ENCODE measurements around the gene OSBP2.

The OSBP2 gene, protein sequence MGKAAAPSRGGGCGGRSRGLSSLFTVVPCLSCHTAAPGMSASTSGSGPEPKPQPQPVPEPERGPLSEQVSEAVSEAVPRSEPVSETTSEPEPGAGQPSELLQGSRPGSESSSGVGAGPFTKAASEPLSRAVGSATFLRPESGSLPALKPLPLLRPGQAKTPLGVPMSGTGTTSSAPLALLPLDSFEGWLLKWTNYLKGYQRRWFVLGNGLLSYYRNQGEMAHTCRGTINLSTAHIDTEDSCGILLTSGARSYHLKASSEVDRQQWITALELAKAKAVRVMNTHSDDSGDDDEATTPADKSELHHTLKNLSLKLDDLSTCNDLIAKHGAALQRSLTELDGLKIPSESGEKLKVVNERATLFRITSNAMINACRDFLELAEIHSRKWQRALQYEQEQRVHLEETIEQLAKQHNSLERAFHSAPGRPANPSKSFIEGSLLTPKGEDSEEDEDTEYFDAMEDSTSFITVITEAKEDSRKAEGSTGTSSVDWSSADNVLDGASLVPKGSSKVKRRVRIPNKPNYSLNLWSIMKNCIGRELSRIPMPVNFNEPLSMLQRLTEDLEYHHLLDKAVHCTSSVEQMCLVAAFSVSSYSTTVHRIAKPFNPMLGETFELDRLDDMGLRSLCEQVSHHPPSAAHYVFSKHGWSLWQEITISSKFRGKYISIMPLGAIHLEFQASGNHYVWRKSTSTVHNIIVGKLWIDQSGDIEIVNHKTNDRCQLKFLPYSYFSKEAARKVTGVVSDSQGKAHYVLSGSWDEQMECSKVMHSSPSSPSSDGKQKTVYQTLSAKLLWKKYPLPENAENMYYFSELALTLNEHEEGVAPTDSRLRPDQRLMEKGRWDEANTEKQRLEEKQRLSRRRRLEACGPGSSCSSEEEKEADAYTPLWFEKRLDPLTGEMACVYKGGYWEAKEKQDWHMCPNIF

DNA sequence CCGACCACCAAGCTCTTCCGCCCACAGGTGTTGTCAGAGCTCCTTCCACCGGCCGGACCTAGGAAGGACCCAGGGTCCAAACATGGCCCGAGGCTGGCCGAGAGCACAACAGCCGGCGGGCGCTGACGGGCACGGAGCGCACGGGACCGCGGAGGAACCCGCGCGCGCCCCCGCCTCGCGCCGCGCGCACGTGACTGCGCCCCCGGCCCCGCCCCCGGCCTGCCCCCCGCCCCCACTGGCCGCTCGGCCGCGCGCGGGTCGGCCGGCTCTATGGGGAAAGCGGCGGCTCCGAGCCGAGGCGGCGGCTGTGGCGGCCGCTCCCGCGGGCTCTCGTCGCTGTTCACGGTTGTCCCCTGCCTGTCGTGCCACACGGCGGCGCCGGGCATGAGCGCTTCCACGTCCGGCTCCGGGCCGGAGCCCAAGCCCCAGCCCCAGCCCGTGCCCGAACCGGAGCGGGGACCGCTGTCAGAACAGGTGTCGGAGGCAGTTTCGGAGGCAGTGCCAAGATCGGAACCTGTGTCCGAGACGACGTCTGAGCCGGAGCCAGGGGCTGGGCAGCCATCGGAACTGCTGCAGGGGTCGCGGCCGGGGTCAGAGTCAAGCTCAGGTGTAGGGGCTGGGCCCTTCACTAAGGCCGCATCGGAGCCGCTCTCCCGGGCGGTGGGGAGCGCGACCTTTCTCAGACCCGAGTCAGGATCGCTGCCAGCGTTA, at the start of gene OSBP2:
Gene OSBP2 (plus strand): TSS at position 235 of the 711 bp plus-strand sequence. CDS start 36 bp downstream, at position 271.
- DNase-seq (ENCODE audit: low read depth in 2 of 2): no peak

DNA sequence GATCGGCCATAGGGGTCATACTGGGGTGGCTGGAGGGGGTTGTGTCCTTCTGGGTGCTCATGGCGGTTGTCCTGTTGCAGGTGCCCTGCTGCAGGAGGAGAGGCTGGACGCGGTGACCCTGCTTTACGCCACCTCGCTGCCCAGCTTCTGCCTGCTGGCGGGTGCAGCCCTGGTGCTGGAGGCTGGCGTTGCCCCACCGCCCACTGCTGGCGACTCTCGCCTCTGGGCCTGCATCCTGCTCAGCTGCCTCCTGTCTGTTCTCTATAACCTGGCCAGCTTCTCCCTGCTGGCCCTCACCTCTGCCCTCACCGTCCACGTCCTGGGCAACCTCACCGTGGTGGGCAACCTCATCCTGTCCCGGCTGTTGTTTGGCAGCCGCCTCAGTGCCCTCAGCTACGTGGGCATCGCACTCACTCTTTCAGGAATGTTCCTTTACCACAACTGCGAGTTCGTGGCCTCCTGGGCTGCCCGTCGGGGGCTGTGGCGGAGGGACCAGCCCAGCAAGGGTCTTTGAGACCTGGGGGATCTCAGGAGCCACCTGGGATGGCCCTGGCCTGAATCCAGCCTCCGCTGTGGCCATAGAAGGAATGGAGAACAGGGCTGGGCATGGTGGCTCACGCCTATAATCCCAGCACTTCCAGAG, 48.0 kb upstream of the OSBP2 start:
- DNase-seq (ENCODE audit: low read depth in 2 of 2): no peak

GRCh38 chr22:30647536-30647935, 47.1 kb upstream of the OSBP2 start:
- DNase-seq (ENCODE audit: low read depth in 2 of 2): no peak

- DNase-seq (ENCODE audit: low read depth in 2 of 2): no peak
Observed at GRCh38 chr22:30648825-30649224, 45.8 kb upstream of the OSBP2 start.

DNA sequence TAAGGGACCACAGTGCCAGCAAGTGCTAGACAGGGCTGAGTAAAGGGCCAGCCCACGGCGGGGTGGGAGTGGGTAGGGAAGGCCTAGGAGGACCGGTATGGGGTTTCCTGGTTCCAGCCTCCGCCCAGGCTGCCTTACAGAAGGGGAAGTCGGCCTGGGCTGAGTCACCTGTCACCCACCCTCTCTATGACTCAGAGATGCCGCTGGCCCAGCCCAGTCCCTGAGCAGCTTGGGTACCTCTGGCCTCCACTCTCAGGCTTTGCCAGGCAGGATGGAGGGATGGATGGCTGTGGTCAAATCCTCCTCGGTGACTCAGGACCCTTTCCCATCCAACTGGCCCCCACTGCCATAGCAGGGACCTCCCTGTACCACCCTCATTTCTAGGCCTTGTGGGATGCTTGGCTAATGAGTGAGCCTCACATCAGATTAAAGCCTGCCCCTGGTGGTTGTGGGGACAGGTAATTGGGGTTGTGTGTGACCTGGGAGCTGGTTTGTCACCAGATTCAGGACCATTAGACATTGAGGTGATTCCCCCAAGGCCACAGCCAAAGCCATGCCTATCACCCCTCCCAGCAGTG, 45.2 kb upstream of the OSBP2 start:
- DNase-seq (ENCODE audit: low read depth in 2 of 2): peak in 1 of 2 experiments; percentile 11

- DNase-seq (ENCODE audit: low read depth in 2 of 2): no peak
Observed at GRCh38 chr22:30650508-30651116, 44.1 kb upstream of the OSBP2 start.

GRCh38 chr22:30652852-30653251, 41.8 kb upstream of the OSBP2 start:
- DNase-seq (ENCODE audit: low read depth in 2 of 2): no peak

DNA sequence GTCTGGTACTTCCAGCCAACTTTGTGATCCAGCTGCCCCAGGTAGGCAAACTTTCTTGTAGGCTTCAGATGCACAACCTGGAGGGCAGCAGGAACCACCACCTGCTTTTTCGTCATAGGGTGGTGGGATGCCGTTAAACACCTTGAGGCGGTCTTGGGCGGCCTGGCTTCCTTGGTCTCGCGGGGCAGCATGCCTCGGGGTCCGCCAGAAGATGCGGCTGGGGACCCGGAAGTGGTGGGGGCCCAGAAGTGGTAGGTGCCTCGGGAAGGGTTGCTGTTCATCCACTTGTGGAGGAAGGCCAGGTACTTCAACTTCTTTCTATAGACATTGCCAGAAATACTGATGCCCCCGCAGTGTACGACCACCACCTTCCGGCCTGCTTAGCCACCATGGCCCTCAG, 40.3 kb upstream of the OSBP2 start:
- no peak for DNase-seq (ENCODE audit: low read depth in 2 of 2)

- DNase-seq (ENCODE audit: low read depth in 2 of 2): no peak
Observed at GRCh38 chr22:30655532-30655931, 39.1 kb upstream of the OSBP2 start.

GRCh38 chr22:30662040-30662439, 32.6 kb upstream of the OSBP2 start:
- no peak for DNase-seq (ENCODE audit: low read depth in 2 of 2)

- DNase-seq (ENCODE audit: low read depth in 2 of 2): no peak
Observed at GRCh38 chr22:30664798-30665197, 29.9 kb upstream of the OSBP2 start.

DNA sequence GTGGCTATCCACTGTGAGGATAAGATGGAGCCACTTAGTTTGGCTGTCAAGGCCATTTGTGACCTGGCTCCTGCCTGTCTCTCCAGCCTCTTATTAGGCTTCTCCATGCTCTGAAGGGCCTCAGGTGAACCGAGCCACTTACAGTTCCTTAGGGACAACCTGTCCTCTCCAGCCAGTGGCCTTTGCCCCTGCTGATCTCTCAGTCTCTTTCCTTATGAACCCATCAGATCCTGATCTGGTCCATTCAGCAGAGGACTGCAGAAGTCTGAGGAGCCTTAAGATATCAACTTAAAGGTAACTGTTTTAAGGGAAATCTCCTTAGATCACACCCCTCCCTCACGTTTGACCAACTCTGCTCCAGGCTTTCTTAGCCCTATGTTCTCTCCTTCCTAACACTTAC, 29.4 kb upstream of the OSBP2 start:
- DNase-seq (ENCODE audit: low read depth in 2 of 2): no peak

DNA sequence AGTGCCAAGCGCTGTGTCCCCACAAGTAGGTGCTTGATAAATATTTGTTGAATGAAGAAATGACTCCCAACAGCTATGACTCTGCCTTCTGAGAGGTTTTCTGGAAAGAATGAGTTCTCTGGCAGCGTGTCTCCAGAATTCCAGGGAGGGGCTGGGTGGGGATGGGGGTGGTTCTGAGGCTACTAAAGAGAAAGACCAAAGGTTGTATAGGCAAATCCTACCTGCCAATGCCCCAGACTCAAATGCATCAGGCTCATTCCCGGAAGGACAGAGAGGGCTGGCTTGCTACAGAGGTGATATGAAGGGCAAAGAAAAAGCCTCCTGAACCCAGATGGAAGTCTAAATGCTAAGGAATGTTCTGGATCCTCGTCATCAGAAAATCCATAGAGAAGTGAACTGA, 28.9 kb upstream of the OSBP2 start:
- no peak for DNase-seq (ENCODE audit: low read depth in 2 of 2)

- DNase-seq (ENCODE audit: low read depth in 2 of 2): no peak
Observed at GRCh38 chr22:30667107-30667493, 27.6 kb upstream of the OSBP2 start.

GRCh38 chr22:30667494-30668385, 26.9 kb upstream of the OSBP2 start, which contains the start of gene DUSP18:
TSS of gene DUSP18 (minus strand) at chr22:30667875. CDS start at chr22:30664003, 3,872 bp downstream.
- peak; percentile 64 to 73 for DNase-seq (ENCODE audit: low read depth in 2 of 2)

- no peak for DNase-seq (ENCODE audit: low read depth in 2 of 2)
Observed at GRCh38 chr22:30668386-30668710, 26.3 kb upstream of the OSBP2 start.

- DNase-seq (ENCODE audit: low read depth in 2 of 2): no peak
Observed at GRCh38 chr22:30671071-30671470, 23.6 kb upstream of the OSBP2 start.

- no peak for DNase-seq (ENCODE audit: low read depth in 2 of 2)
Observed at GRCh38 chr22:30673136-30673535, 21.5 kb upstream of the OSBP2 start.

GRCh38 chr22:30674482-30674881, 20.2 kb upstream of the OSBP2 start:
- no peak for DNase-seq (ENCODE audit: low read depth in 2 of 2)

GRCh38 chr22:30675436-30675835, 19.2 kb upstream of the OSBP2 start:
- no peak for DNase-seq (ENCODE audit: low read depth in 2 of 2)

All from fibroblast of skin of left quadriceps (primary cell).